Duodenal mucosa (tissue), 2 donors: ENCODE data around the gene SIN3B.

Source experiments
- H3K27ac ChIP-seq: one replicate; pipeline ENCODE4 v1.7.0; 2013; ENCODE audit warnings: low read depth, low read length
- H3K27me3 ChIP-seq, 2 donors: one replicate each; pipeline ENCODE4 v1.7.0; 2013; ENCODE audit warnings: low read length in 2 of 2, control low read depth in 1 of 2; ENCODE audit not compliant: insufficient read depth in 2 of 2, control insufficient read depth in 1 of 2
- H3K36me3 ChIP-seq, 2 donors: one replicate each; pipeline ENCODE4 v1.7.0; 2013; ENCODE audit warnings: low read length in 2 of 2, control low read depth in 1 of 2; ENCODE audit not compliant: insufficient read depth in 2 of 2, control insufficient read depth in 1 of 2
- H3K4me1 ChIP-seq, 2 donors: one replicate each; pipeline ENCODE4 v1.7.0; 2013; ENCODE audit warnings: low read length in 2 of 2, control low read depth in 1 of 2; ENCODE audit not compliant: insufficient read depth in 2 of 2, control insufficient read depth in 1 of 2
- H3K4me3 ChIP-seq, 2 donors: one replicate each; pipeline ENCODE4 v1.7.0; 2013; ENCODE audit warnings: low read length in 2 of 2, low read depth in 1 of 2
- H3K9ac ChIP-seq, 2 donors: one replicate each; pipeline ENCODE4 v1.7.0; 2013; ENCODE audit warnings: low read length in 2 of 2, low read depth in 1 of 2
- H3K9me3 ChIP-seq, 2 donors: one replicate each; pipeline ENCODE4 v1.7.0; 2013; ENCODE audit warnings: low read length in 2 of 2, control low read depth in 1 of 2; ENCODE audit not compliant: control insufficient read depth in 1 of 2

The SIN3B gene

DNA sequence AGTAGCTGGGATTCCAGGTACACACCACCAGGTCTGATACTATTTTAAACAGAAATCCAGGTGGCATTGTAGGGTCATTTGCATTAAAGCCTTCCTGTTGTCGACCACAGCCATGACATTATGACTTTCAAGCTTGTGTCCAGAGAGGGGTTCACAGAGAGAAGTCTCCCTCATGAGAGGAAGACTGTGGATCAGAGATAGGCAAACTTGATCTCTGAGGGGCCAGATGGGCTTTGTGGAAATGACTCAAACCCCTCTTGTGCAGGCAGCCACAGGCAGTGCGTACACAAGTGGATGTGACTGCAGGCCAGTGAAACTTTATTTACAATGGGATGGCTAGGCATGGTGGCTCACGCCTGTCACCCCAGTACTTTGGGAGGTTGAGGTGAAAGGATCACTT lies 31.8 kb downstream of the SIN3B start:
- no peak overlapping the region for H3K4me3 ChIP-seq
- H3K36me3 ChIP-seq: peaks cover 16 to 35% of the 10 kb centered on the region in 2 donors
- peaks cover 0 to 6% of the 10 kb centered on the region in 2 donors for H3K4me1 ChIP-seq
- H3K9me3 ChIP-seq: no peaks in the 10 kb centered on the region
- no peaks in the 10 kb centered on the region for H3K27me3 ChIP-seq
- no peak overlapping the region for H3K9ac ChIP-seq
- no peak overlapping the region for H3K27ac ChIP-seq

DNA sequence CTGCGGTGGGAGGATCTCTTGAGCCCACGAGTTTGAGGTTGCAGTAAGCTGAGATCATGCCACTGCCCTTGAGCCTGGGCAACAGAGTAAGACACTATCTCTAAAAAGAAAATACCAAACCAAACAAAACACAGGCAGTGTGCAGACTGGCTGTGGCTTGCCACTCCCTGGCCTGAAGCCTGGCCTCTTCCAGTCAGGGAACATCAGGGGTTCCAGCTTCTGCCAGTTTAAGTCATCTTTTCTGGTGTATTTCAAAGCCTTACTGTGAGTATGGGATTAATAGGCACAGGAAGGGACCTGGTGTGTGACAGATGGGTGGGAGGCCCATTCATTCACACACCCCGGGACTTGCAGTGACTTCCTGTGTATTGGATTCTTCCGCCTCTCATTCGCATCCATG lies 32.6 kb downstream of the SIN3B start:
- Histone ChIP-seq H3K36me3 (peaks cover 16 to 42% of the 10 kb centered on the region in 2 donors), H3K9ac (no peak overlapping the region), H3K27ac (no peak overlapping the region), H3K9me3 (no peaks in the 10 kb centered on the region), H3K4me3 (no peak overlapping the region), H3K4me1 (peaks cover 0 to 6% of the 10 kb centered on the region in 2 donors), H3K27me3 (no peaks in the 10 kb centered on the region)

GRCh38 chr19:16862826-16863415 lies 33.7 kb downstream of the SIN3B start:
- Histone ChIP-seq H3K9ac (no peak overlapping the region), H3K4me3 (no peak overlapping the region), H3K36me3 (peaks cover 20 to 53% of the 10 kb centered on the region in 2 donors), H3K27ac (no peak overlapping the region), H3K27me3 (no peaks in the 10 kb centered on the region), H3K4me1 (peaks cover 0 to 6% of the 10 kb centered on the region in 2 donors), H3K9me3 (no peaks in the 10 kb centered on the region)

GRCh38 chr19:16867211-16867610 lies 38.0 kb downstream of the SIN3B start:
- Histone ChIP-seq H3K4me3 (no peak overlapping the region), H3K9ac (no peak overlapping the region), H3K36me3 (peaks cover 27 to 81% of the 10 kb centered on the region in 2 donors), H3K27me3 (no peaks in the 10 kb centered on the region), H3K4me1 (peaks cover 0 to 6% of the 10 kb centered on the region in 2 donors), H3K9me3 (no peaks in the 10 kb centered on the region), H3K27ac (no peak overlapping the region)

DNA sequence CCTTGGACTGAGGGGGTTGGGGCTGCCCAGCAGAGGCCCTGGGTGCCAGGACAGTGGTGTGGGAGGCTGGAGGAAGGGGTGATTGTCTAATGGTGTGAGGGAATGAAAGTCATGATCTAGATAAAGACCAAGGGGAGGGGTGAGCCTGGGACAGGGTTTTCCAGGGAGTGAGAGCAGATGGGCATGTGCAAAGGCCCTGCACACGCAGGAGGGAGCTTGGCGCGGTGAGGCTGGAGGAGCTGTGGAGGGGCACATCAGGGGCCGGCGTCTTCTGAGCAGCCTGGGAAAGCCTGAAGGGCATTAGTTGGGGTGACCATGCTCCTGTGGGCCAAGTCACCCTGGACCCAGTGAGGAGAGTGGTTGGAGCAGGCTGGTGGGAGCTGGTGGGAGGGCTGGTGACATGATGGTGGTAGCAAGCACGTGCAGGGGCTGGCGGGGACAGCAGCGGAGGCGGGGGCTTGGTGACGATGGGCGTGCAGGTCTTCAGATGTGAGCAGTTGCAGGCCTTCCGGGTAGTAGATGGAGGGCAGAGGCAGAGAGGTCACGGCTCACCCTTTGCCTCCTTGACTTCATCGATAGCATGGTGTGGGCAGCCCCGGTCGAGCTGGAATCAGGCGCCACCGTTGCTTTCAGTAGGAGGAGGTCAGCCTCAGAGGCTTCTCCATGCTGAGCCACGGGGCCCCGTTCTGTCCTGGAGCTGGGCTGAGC lies 39.4 kb downstream of the SIN3B start:
- H3K4me1 ChIP-seq: peaks cover 0 to 2% of the 10 kb centered on the region in 2 donors
- H3K9ac ChIP-seq: no peak overlapping the region
- no peak overlapping the region for H3K27ac ChIP-seq
- H3K36me3 ChIP-seq: peaks cover 16 to 76% of the 10 kb centered on the region in 2 donors
- no peaks in the 10 kb centered on the region for H3K9me3 ChIP-seq
- H3K27me3 ChIP-seq: no peaks in the 10 kb centered on the region
- H3K4me3 ChIP-seq: no peak overlapping the region

- Histone ChIP-seq H3K36me3 (peaks cover 14 to 73% of the 10 kb centered on the region in 2 donors), H3K4me1 (no peaks in the 10 kb centered on the region), H3K4me3 (no peak overlapping the region), H3K27ac (no peak overlapping the region), H3K27me3 (no peaks in the 10 kb centered on the region), H3K9ac (no peak overlapping the region), H3K9me3 (no peaks in the 10 kb centered on the region)
Observed at GRCh38 chr19:16869331-16869972, 40.3 kb downstream of the SIN3B start.

DNA sequence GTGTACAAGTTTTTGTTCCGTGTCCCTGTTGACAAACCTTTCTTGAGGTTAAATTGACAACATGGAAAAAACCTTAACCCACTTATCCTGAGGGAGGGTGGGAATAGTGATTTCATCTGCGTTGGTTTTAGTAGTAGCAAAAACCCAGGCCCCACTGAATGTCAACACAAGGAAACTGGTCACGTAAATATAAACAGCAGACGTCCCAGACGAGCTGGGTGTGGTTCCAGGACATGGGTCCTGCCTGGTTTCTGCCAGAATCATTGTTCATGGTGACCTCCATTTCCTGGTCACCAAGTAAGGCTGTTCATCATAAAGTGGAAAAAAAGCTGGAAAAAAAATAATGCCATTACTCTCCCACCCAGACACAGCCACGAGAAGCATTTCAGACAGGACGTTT lies 42.7 kb downstream of the SIN3B start:
- H3K27ac ChIP-seq: no peak overlapping the region
- H3K9ac ChIP-seq: no peak overlapping the region
- H3K9me3 ChIP-seq: no peaks in the 10 kb centered on the region
- no peak overlapping the region for H3K4me3 ChIP-seq
- H3K4me1 ChIP-seq: peaks cover 0 to 6% of the 10 kb centered on the region in 2 donors
- no peaks in the 10 kb centered on the region for H3K27me3 ChIP-seq
- peaks cover 10 to 67% of the 10 kb centered on the region in 2 donors for H3K36me3 ChIP-seq

DNA sequence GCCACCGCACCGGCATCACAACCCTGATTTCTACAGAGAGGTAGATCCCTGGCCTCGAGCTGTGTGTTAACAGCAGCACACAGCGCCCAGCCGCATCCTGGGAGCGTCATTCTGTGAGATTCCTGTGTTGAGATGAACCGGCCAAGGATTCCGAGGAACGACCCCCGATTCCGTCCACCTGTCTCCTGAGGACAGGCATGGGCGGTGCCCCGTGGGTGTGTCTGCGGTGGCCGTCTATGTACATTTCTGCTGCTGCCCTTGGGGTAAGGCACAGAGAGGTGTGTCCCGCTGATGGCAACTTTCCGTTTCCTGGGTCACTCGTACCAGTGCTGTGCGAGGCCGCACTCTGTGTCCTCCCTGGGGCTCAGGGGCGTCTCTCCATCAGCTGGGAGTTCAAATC lies 43.5 kb downstream of the SIN3B start:
- peaks cover 6 to 66% of the 10 kb centered on the region in 2 donors for H3K36me3 ChIP-seq
- H3K27ac ChIP-seq: peak overlapping the region; percentile 20
- no peaks in the 10 kb centered on the region for H3K9me3 ChIP-seq
- H3K4me1 ChIP-seq: peaks cover 0 to 6% of the 10 kb centered on the region in 2 donors
- no peaks in the 10 kb centered on the region for H3K27me3 ChIP-seq
- H3K4me3 ChIP-seq: no peak overlapping the region
- no peak overlapping the region for H3K9ac ChIP-seq

DNA sequence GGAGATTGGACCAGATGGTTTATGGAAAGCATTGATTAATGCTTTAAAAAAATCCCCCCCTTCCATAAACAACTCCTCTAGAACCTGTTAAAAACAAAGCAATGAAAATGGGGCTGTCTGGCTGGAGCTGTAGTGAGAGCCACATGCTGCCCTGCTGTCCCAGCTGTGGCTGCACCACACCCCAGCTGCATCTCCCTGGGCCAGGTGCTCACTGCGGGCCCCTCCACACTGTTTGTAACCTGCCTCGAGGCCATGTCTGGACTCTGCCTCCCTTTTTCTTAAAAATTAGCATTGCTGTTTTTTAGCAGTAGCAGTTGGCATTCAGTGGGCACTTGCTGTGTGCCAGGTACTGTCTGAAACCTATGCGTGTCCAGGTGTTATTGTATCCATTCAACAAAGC lies 44.4 kb downstream of the SIN3B start:
- Histone ChIP-seq H3K36me3 (peaks cover 6 to 66% of the 10 kb centered on the region in 2 donors), H3K9me3 (no peaks in the 10 kb centered on the region), H3K4me3 (no peak overlapping the region), H3K27me3 (no peaks in the 10 kb centered on the region), H3K27ac (no peak overlapping the region), H3K9ac (no peak overlapping the region), H3K4me1 (peaks cover 0 to 6% of the 10 kb centered on the region in 2 donors)

- no peak overlapping the region for H3K4me3 ChIP-seq
- H3K27ac ChIP-seq: no peak overlapping the region
- no peak overlapping the region for H3K9ac ChIP-seq
- H3K9me3 ChIP-seq: no peaks in the 10 kb centered on the region
- H3K36me3 ChIP-seq: peaks cover 12 to 66% of the 10 kb centered on the region in 2 donors
- H3K4me1 ChIP-seq: peaks cover 0 to 6% of the 10 kb centered on the region in 2 donors
- no peaks in the 10 kb centered on the region for H3K27me3 ChIP-seq
Observed at GRCh38 chr19:16874250-16874977, 45.2 kb downstream of the SIN3B start.
